Esophagus muscularis mucosa (tissue), 4 donors: ENCODE measurements around the gene OSBPL1A. TPM values are rescaled to one million over a fixed set of nuclear protein-coding genes. Genes with fewer than 3 reads are reported as not detected.
A peak's percentile ranks its signal among the peaks of the same experiment; 100 is the strongest.
"Not testable (repeated sequence)": the region's sequence is repeated elsewhere in the genome, so short reads cannot be mapped to it uniquely, and the experiment has no call there.

ENCODE experiments used
- DNase-seq: peaks from one replicate; pipeline ENCODE4 v3.0.0-alpha.2; 2017; ENCODE audit errors: extremely low spot score
- H3K27ac ChIP-seq, 4 donors: fragments of 200-600 bp; sonication (generic); replicated peaks in 1 of 4; 1 replicate in 3 of 4; 2 replicates in 1 of 4; pipeline ENCODE4 v1.5.1; 2016 to 2019; ENCODE audit warnings: mild to moderate bottlenecking in 1 of 4
- H3K27me3 ChIP-seq, 4 donors: fragments of 200-600 bp; sonication (generic); one replicate each; pipeline versions ENCODE4 v1.5.1 to v1.6.0; 2016 to 2019
- H3K36me3 ChIP-seq, 4 donors: fragments of 200-600 bp; sonication (generic); one replicate each; pipeline ENCODE4 v1.5.1; 2016 to 2019
- H3K4me1 ChIP-seq, 4 donors: fragments of 200-600 bp; sonication (generic); one replicate each; pipeline ENCODE4 v1.5.1; 2016 to 2019
- H3K4me3 ChIP-seq, 4 donors: fragments of 200-600 bp; sonication (generic); 1 replicate in 2 of 4; 2 replicates in 2 of 4; pipeline ENCODE4 v1.5.1; 2016 to 2019; ENCODE audit warnings: mild to moderate bottlenecking in 4 of 4, moderate library complexity in 1 of 4
- H3K9me3 ChIP-seq, 4 donors: fragments of 200-600 bp; sonication (generic); 1 replicate in 3 of 4; 2 replicates in 1 of 4; pipeline ENCODE4 v1.5.1; 2016 to 2019
- CTCF ChIP-seq, 3 experiments: fragments of 200-600 bp in 2 of 3; fragments of 450-650 bp in 1 of 3; sonication (generic) in 2 of 3; IDR thresholded peaks; one replicate each; pipeline ENCODE4 v1.5.1; 2017 to 2019; ENCODE audit warnings: antibody characterized with exemption in 3 of 3, mild to moderate bottlenecking in 2 of 3, moderate library complexity in 1 of 3
- EP300 ChIP-seq: sonication (generic); formaldehyde crosslinking; IDR thresholded peaks from one replicate; pipeline ENCODE4 v1.6.1; 2017; ENCODE audit warnings: antibody characterized with exemption
- POLR2A ChIP-seq: fragments of 450-650 bp; IDR thresholded peaks from one replicate; pipeline ENCODE4 v1.6.1; 2017; ENCODE audit warnings: antibody characterized with exemption, moderate library complexity, mild to moderate bottlenecking, low read depth
- POLR2AphosphoS5 ChIP-seq, 2 donors: sonication (generic); formaldehyde crosslinking; IDR thresholded peaks; one replicate each; pipeline ENCODE4 v1.6.1; 2017; ENCODE audit warnings: antibody characterized with exemption in 2 of 2
- WGBS: methylation state at CpG from one replicate; pipeline ENCODE4 v1.1.5; 2018; 5-methylcytosine and 5-hydroxymethylcytosine counted together
- intact Hi-C: fragments of 100-400 bp; cut with DNase I; formaldehyde crosslinking; loops from one replicate; pipeline ENCODE4 v1.15.1; 2023
- total RNA-seq, 4 donors: library from RNA; depleted of rRNA; stranded (reverse); fragments of >200 nt; gene quantifications; one replicate each; pipeline versions ENCODE4 v1.1.0 to v1.2.1, GENCODE V29; 2016

Gene OSBPL1A
- total RNA-seq, 4 donors from 2014 or later: 78.2 to 126 (median 101) TPM

GRCh38 chr18:24366328-24366727 lies 31.3 kb downstream of the OSBPL1A start:
- Histone ChIP-seq H3K4me3 (no peak overlapping the region), H3K36me3 (peaks cover 0 to 21% (median 3%) of the 10 kb centered on the region in 4 donors), H3K27me3 (no peaks in the 10 kb centered on the region), H3K9me3 (no peaks in the 10 kb centered on the region), H3K4me1 (no peaks in the 10 kb centered on the region), H3K27ac (no peak overlapping the region)
- DNase-seq: no peak
- 87% methylated on average over 3 of the region's 3 CpGs for WGBS
- TF ChIP-seq CTCF (IDR thresholded peaks at IDR 0.05) (no peak), POLR2AphosphoS5 (IDR thresholded peaks at IDR 0.05) (no peak), POLR2A (no peak), EP300 (no peak)
- intact Hi-C loops: no loop called here

GRCh38 chr18:24364177-24364576 lies 33.4 kb downstream of the OSBPL1A start:
- TF ChIP-seq POLR2AphosphoS5 (IDR thresholded peaks at IDR 0.05) (no peak), CTCF (IDR thresholded peaks at IDR 0.05) (no peak), POLR2A (no peak), EP300 (no peak)
- H3K9me3 ChIP-seq: no peaks in the 10 kb centered on the region
- H3K27me3 ChIP-seq: no peaks in the 10 kb centered on the region
- DNase-seq: no peak
- H3K4me3 ChIP-seq: no peak overlapping the region
- intact Hi-C loops: no loop called here
- peaks cover 0 to 6% (median 4%) of the 10 kb centered on the region in 4 donors for H3K4me1 ChIP-seq
- H3K27ac ChIP-seq: no peak overlapping the region
- WGBS: 100% methylated on average over 1 of the region's 1 CpG
- H3K36me3 ChIP-seq: peaks cover 0 to 21% (median 3%) of the 10 kb centered on the region in 4 donors

GRCh38 chr18:24362757-24363156 lies 34.9 kb downstream of the OSBPL1A start:
- Histone ChIP-seq H3K27ac (no peak overlapping the region), H3K4me1 (peaks cover 0 to 6% (median 4%) of the 10 kb centered on the region in 4 donors), H3K4me3 (no peak overlapping the region), H3K27me3 (no peaks in the 10 kb centered on the region), H3K36me3 (peaks cover 0 to 16% (median 0%) of the 10 kb centered on the region in 4 donors), H3K9me3 (no peaks in the 10 kb centered on the region)
- no peak for DNase-seq
- intact Hi-C loops: no loop called here
- WGBS: 89% methylated on average over 1 of the region's 1 CpG
- TF ChIP-seq EP300 (no peak), POLR2A (no peak), CTCF (IDR thresholded peaks at IDR 0.05) (no peak), POLR2AphosphoS5 (IDR thresholded peaks at IDR 0.05) (no peak)

GRCh38 chr18:24359787-24360530 lies 37.7 kb downstream of the OSBPL1A start:
- not testable (repeated sequence) for DNase-seq, H3K36me3 ChIP-seq, H3K4me1 ChIP-seq, H3K27me3 ChIP-seq, H3K9me3 ChIP-seq, H3K27ac ChIP-seq, H3K4me3 ChIP-seq
- WGBS: 34% methylated on average over 9 of the region's 9 CpGs
- intact Hi-C loops: loop anchor here (2.0 kb wide), 1 partner anchor 129 kb away; no protein-coding TSS in a partner anchor
- peak; percentile 64 to 71 (median 67) for TF ChIP-seq CTCF (IDR thresholded peaks at IDR 0.05)

GRCh38 chr18:24354278-24354677 lies 43.3 kb downstream of the OSBPL1A start:
- H3K4me3 ChIP-seq: no peak overlapping the region
- H3K36me3 ChIP-seq: no peaks in the 10 kb centered on the region
- no peak overlapping the region for H3K27ac ChIP-seq
- intact Hi-C loops: no loop called here
- no peaks in the 10 kb centered on the region for H3K4me1 ChIP-seq
- DNase-seq: no peak
- TF ChIP-seq POLR2A (no peak), EP300 (no peak), CTCF (IDR thresholded peaks at IDR 0.05) (no peak), POLR2AphosphoS5 (IDR thresholded peaks at IDR 0.05) (no peak)
- no peaks in the 10 kb centered on the region for H3K27me3 ChIP-seq
- WGBS: 79% methylated on average over 6 of the region's 6 CpGs
- H3K9me3 ChIP-seq: no peaks in the 10 kb centered on the region
